Adrenal gland (tissue), 5 donors: ENCODE data around the gene PRTFDC1.

Experiments
- CTCF ChIP-seq, 6 experiments: fragments of 450-650 bp in 4 of 6; fragments of 200-600 bp in 2 of 6; sonication (generic) in 1 of 6; IDR thresholded peaks; 1 replicate in 5 of 6; 2 replicates in 1 of 6; pipeline versions ENCODE4 v1.5.1 to v1.8.0; 2016 to 2021; ENCODE audit warnings: antibody characterized with exemption in 6 of 6, mild to moderate bottlenecking in 2 of 6, moderate library complexity in 1 of 6
- POLR2A ChIP-seq, 2 donors: fragments of 450-650 bp; IDR thresholded peaks; one replicate each; pipeline ENCODE4 v1.6.1; 2017; ENCODE audit warnings: antibody characterized with exemption in 2 of 2, mild to moderate bottlenecking in 2 of 2, moderate library complexity in 1 of 2
- donor health status: DM: no; HTN: no; CAD: no.

- TF ChIP-seq CTCF (IDR thresholded peaks at IDR 0.05) (no peak), POLR2A (IDR thresholded peaks at IDR 0.05) (no peak)
Observed at GRCh38 chr10:24826009-24826408, 126.4 kb downstream of the PRTFDC1 start.
